HEK293 (cell line): ENCODE data around the gene LOXL1.

Experiments used
- FEZF1 ChIP-seq: fragments of 450-650 bp; formaldehyde crosslinking; IDR thresholded peaks from 2 replicates; pipeline ENCODE4 v1.5.1; 2016; ENCODE audit warnings: missing biosample characterization, missing genetic modification characterization
- HOXC10 ChIP-seq: sonication (generic); formaldehyde crosslinking; IDR thresholded peaks from 2 replicates; pipeline ENCODE4 v1.8.1; 2023; ENCODE audit warnings: mild to moderate bottlenecking, missing genetic modification reagents
- HOXD13 ChIP-seq: sonication (generic); formaldehyde crosslinking; IDR thresholded peaks from 2 replicates; pipeline ENCODE4 v1.8.0; 2022; ENCODE audit warnings: missing genetic modification reagents, borderline replicate concordance
- KLF10 ChIP-seq: fragments of 450-650 bp; IDR thresholded peaks from 2 replicates; pipeline ENCODE4 v1.5.1; 2018; ENCODE audit warnings: missing biosample characterization, mild to moderate bottlenecking, missing genetic modification characterization
- KLF7 ChIP-seq: fragments of 450-650 bp; formaldehyde crosslinking; IDR thresholded peaks from 2 replicates; pipeline ENCODE4 v1.5.1; 2016; ENCODE audit warnings: missing biosample characterization, missing genetic modification characterization, borderline replicate concordance
- KLF9 ChIP-seq: fragments of 450-650 bp; formaldehyde crosslinking; IDR thresholded peaks from 2 replicates; pipeline ENCODE4 v1.5.1; 2016; ENCODE audit warnings: missing biosample characterization, missing genetic modification characterization, low read depth
- OSR2 ChIP-seq: fragments of 450-650 bp; formaldehyde crosslinking; IDR thresholded peaks from 2 replicates; pipeline ENCODE4 v1.5.1; 2016; ENCODE audit warnings: missing biosample characterization, missing genetic modification characterization
- RBAK ChIP-seq: fragments of 450-650 bp; formaldehyde crosslinking; IDR thresholded peaks from 2 replicates; pipeline ENCODE4 v1.5.1; 2016; ENCODE audit warnings: missing biosample characterization, missing genetic modification characterization
- SP3 ChIP-seq: fragments of 450-650 bp; formaldehyde crosslinking; IDR thresholded peaks from 2 replicates; pipeline ENCODE4 v1.5.1; 2016; ENCODE audit warnings: missing biosample characterization, missing genetic modification characterization
- ZBTB48 ChIP-seq: fragments of 450-650 bp; formaldehyde crosslinking; IDR thresholded peaks from 2 replicates; pipeline ENCODE4 v1.5.1; 2016; ENCODE audit warnings: missing biosample characterization, missing genetic modification characterization
- ZEB2 ChIP-seq: fragments of 450-650 bp; formaldehyde crosslinking; IDR thresholded peaks from 2 replicates; pipeline ENCODE4 v1.5.1; 2016; ENCODE audit warnings: missing biosample characterization, missing genetic modification characterization
- ZFP69B ChIP-seq: fragments of 450-650 bp; formaldehyde crosslinking; IDR thresholded peaks from 2 replicates; pipeline ENCODE4 v1.5.1; 2016; ENCODE audit warnings: missing biosample characterization, missing genetic modification characterization
- ZNF121 ChIP-seq: fragments of 450-650 bp; formaldehyde crosslinking; IDR thresholded peaks from 2 replicates; pipeline ENCODE4 v1.5.1; 2016; ENCODE audit warnings: missing biosample characterization, missing genetic modification characterization
- ZNF138 ChIP-seq: fragments of 450-650 bp; formaldehyde crosslinking; IDR thresholded peaks from 2 replicates; pipeline ENCODE4 v1.5.1; 2016; ENCODE audit warnings: missing biosample characterization, missing genetic modification characterization, borderline replicate concordance
- ZNF16 ChIP-seq: fragments of 450-650 bp; formaldehyde crosslinking; IDR thresholded peaks from 2 replicates; pipeline ENCODE4 v1.5.1; 2016; ENCODE audit warnings: low read depth, missing biosample characterization, missing genetic modification characterization
- ZNF169 ChIP-seq: fragments of 450-650 bp; formaldehyde crosslinking; IDR thresholded peaks from 2 replicates; pipeline ENCODE4 v1.5.1; 2016; ENCODE audit warnings: missing biosample characterization, missing genetic modification characterization
- ZNF23 ChIP-seq: fragments of 450-650 bp; formaldehyde crosslinking; IDR thresholded peaks from 2 replicates; pipeline ENCODE4 v1.5.1; 2016; ENCODE audit warnings: missing biosample characterization, missing genetic modification characterization, borderline replicate concordance
- ZNF394 ChIP-seq: fragments of 450-650 bp; formaldehyde crosslinking; IDR thresholded peaks from 2 replicates; pipeline ENCODE4 v1.5.1; 2016; ENCODE audit warnings: missing biosample characterization, missing genetic modification characterization, mild to moderate bottlenecking, moderate library complexity, borderline replicate concordance
- ZNF433 ChIP-seq: fragments of 450-650 bp; formaldehyde crosslinking; IDR thresholded peaks from 2 replicates; pipeline ENCODE4 v1.5.1; 2016; ENCODE audit warnings: missing biosample characterization, missing genetic modification characterization, low read depth
- ZNF513 ChIP-seq: fragments of 450-650 bp; IDR thresholded peaks from 2 replicates; pipeline ENCODE4 v1.5.1; 2018; ENCODE audit warnings: missing biosample characterization, missing genetic modification characterization
- ZNF544 ChIP-seq: fragments of 450-650 bp; formaldehyde crosslinking; IDR thresholded peaks from 2 replicates; pipeline ENCODE4 v1.5.0; 2017; ENCODE audit warnings: missing biosample characterization, missing genetic modification characterization
- ZNF596 ChIP-seq: fragments of 450-650 bp; IDR thresholded peaks from 2 replicates; pipeline ENCODE4 v1.5.0; 2018; ENCODE audit warnings: missing biosample characterization, mild to moderate bottlenecking, missing genetic modification characterization, moderate library complexity
- ZNF600 ChIP-seq: fragments of 450-650 bp; formaldehyde crosslinking; IDR thresholded peaks from 2 replicates; pipeline ENCODE4 v1.5.1; 2016; ENCODE audit warnings: missing biosample characterization, missing genetic modification characterization
- ZNF664 ChIP-seq: fragments of 450-650 bp; formaldehyde crosslinking; IDR thresholded peaks from 2 replicates; pipeline ENCODE4 v1.5.1; 2016; ENCODE audit warnings: missing biosample characterization, missing genetic modification characterization
- ZNF777 ChIP-seq: fragments of 450-650 bp; formaldehyde crosslinking; IDR thresholded peaks from 2 replicates; pipeline ENCODE4 v1.5.1; 2017; ENCODE audit warnings: missing biosample characterization, missing genetic modification characterization, borderline replicate concordance
- ZSCAN4 ChIP-seq: fragments of 450-650 bp; formaldehyde crosslinking; IDR thresholded peaks from 2 replicates; pipeline ENCODE4 v1.5.1; 2017; ENCODE audit warnings: missing biosample characterization, missing genetic modification characterization
- TF ChIP-seq, protein P1 (sequence below): fragments of 450-650 bp; formaldehyde crosslinking; IDR thresholded peaks from 2 replicates; pipeline ENCODE4 v1.5.1; 2017; ENCODE audit warnings: missing biosample characterization, mild to moderate bottlenecking, missing genetic modification characterization, moderate library complexity
- TF ChIP-seq, protein P2 (sequence below): fragments of 450-650 bp; formaldehyde crosslinking; optimal IDR thresholded peaks from 2 replicates; pipeline ENCODE3; 2016; ENCODE audit warnings: missing biosample characterization, mild to moderate bottlenecking, missing genetic modification characterization
- TF ChIP-seq, protein P3 (sequence below): IDR thresholded peaks from 2 replicates; pipeline ENCODE4 v1.6.1; 2011; ENCODE audit warnings: mild to moderate bottlenecking, low read depth, low read length, borderline replicate concordance
- TF ChIP-seq, protein P4 (sequence below): fragments of 450-650 bp; formaldehyde crosslinking; IDR thresholded peaks from 2 replicates; pipeline ENCODE4 v1.5.1; 2016; ENCODE audit warnings: missing biosample characterization, missing genetic modification characterization

Gene LOXL1

DNA sequence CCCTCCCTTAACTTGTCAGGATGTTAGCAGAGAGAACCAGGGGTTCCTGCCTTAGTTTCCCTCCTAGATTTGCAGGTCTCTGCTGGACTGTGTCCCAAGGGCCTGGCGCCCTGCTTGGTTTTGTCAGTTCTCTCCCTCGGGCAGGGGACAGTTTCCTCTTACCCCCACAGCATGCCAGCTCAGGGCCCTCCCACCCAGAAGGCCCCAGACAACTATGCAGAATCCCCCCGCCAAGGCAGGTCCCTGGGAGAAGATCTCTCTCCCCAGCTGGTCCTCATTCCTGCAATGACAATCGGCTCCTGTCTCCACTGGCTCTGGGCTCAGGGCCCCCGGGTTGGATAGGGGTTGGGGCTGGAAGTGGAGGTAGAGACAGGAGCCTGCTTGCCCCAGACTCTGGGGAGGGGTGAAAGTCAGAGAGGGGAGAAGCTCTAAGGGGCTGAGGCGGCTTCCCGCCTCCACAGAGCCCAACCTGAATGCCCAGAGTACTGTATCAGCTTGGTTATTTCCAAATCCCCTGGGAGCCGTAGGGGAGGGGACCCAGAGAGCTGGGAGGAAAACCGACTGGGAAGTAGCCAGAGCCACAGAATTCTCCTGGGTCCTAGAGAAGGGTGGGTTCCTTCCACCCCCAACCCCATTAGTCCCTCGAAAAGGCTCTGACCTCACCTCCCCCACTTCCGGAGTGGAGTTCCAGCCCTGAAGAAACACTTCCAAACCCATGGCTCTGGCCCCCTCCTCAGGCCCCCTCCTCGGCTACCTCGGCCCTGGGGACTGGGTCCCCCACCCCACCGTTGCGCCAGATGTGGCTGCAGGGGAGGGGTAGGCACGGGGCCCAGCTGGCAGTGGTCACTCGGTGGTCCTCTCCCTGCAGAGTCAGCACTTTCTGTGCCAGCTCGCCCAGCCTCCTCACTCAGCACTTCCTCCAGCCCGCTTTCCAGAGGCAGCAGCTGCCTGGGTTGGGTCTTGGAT is 3.8 kb upstream of the LOXL1 start (continued):
- TF ChIP-seq ZSCAN4 (tag by site-specific recombination) (no peak), ZNF23 (no peak), ZNF121 (tag by site-specific recombination) (no peak), SP3 (tag by site-specific recombination) (no peak), KLF10 (tag by site-specific recombination) (no peak), ZNF16 (tag by site-specific recombination) (no peak), FEZF1 (no peak), ZNF513 (no peak), ZNF169 (tag by site-specific recombination) (no peak), OSR2 (tag by site-specific recombination) (peak; percentile 24; the same call in 1 of the 2 replicates), ZNF600 (tag by site-specific recombination) (peak; percentile 65), ZNF596 (tag by site-specific recombination) (no peak), HOXD13 (no peak), KLF9 (tag by site-specific recombination) (no peak), ZFP69B (0 out of 2 replicates have a peak, but pooled peaks have one; percentile 33), ZNF664 (no peak), ZNF777 (tag by site-specific recombination) (no peak), HOXC10 (no peak), KLF7 (no peak), ZNF394 (tag by site-specific recombination) (0 out of 2 replicates have a peak, but pooled peaks have one; percentile 49), ZEB2 (tag by site-specific recombination) (peak; percentile 45; the same call in 1 of the 2 replicates), ZNF138 (no peak), ZNF544 (tag by site-specific recombination) (no peak), ZBTB48 (tag by site-specific recombination) (peak; percentile 63; the same call in 1 of the 2 replicates), RBAK (tag by site-specific recombination) (no peak), ZNF433 (tag by site-specific recombination) (no peak)
- TF ChIP-seq, protein P1, sequence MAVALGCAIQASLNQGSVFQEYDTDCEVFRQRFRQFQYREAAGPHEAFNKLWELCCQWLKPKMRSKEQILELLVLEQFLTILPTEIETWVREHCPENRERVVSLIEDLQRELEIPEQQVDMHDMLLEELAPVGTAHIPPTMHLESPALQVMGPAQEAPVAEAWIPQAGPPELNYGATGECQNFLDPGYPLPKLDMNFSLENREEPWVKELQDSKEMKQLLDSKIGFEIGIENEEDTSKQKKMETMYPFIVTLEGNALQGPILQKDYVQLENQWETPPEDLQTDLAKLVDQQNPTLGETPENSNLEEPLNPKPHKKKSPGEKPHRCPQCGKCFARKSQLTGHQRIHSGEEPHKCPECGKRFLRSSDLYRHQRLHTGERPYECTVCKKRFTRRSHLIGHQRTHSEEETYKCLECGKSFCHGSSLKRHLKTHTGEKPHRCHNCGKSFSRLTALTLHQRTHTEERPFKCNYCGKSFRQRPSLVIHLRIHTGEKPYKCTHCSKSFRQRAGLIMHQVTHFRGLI (tag by site-specific recombination), result peak; percentile 98
- TF ChIP-seq, protein P2, sequence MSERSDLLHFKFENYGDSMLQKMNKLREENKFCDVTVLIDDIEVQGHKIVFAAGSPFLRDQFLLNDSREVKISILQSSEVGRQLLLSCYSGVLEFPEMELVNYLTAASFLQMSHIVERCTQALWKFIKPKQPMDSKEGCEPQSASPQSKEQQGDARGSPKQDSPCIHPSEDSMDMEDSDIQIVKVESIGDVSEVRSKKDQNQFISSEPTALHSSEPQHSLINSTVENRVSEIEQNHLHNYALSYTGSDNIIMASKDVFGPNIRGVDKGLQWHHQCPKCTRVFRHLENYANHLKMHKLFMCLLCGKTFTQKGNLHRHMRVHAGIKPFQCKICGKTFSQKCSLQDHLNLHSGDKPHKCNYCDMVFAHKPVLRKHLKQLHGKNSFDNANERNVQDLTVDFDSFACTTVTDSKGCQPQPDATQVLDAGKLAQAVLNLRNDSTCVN (tag by site-specific recombination), result peak; percentile 20
- TF ChIP-seq, protein P3, sequence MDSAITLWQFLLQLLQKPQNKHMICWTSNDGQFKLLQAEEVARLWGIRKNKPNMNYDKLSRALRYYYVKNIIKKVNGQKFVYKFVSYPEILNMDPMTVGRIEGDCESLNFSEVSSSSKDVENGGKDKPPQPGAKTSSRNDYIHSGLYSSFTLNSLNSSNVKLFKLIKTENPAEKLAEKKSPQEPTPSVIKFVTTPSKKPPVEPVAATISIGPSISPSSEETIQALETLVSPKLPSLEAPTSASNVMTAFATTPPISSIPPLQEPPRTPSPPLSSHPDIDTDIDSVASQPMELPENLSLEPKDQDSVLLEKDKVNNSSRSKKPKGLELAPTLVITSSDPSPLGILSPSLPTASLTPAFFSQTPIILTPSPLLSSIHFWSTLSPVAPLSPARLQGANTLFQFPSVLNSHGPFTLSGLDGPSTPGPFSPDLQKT, result no peak
- TF ChIP-seq, protein P4, sequence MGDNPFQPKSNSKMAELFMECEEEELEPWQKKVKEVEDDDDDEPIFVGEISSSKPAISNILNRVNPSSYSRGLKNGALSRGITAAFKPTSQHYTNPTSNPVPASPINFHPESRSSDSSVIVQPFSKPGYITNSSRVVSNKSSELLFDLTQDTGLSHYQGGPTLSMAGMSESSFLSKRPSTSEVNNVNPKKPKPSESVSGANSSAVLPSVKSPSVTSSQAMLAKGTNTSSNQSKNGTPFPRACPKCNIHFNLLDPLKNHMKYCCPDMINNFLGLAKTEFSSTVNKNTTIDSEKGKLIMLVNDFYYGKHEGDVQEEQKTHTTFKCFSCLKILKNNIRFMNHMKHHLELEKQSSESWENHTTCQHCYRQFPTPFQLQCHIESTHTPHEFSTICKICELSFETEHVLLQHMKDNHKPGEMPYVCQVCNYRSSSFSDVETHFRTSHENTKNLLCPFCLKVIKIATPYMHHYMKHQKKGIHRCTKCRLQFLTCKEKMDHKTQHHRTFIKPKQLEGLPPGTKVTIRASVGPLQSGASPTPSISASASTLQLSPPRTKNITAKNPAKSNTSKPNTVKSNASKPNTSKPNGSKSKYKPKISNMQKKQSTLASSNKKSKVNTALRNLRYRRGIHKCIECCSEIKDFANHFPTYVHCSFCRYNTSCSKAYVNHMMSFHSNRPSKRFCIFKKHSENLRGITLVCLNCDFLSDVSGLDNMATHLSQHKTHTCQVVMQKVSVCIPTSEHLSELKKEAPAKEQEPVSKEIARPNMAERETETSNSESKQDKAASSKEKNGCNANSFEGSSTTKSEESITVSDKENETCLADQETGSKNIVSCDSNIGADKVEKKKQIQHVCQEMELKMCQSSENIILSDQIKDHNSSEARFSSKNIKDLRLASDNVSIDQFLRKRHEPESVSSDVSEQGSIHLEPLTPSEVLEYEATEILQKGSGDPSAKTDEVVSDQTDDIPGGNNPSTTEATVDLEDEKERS (tag by site-specific recombination), result no peak
